Liver (tissue), 9 donors: ENCODE measurements around the gene RNFT2. TPM values are rescaled to one million over a fixed set of nuclear protein-coding genes. Genes with fewer than 3 reads are reported as not detected.

Experiments used
- DNase-seq: peaks from one replicate; pipeline ENCODE4 v3.0.0-alpha.2; 2017; ENCODE audit warnings: low spot score
- H3K27ac ChIP-seq, 2 donors: one replicate each; pipeline ENCODE4 v1.7.0; 2013; ENCODE audit warnings: inconsistent platforms in 2 of 2, low read length in 2 of 2, control low read depth in 1 of 2, low read depth in 1 of 2, mild to moderate bottlenecking in 1 of 2
- H3K27me3 ChIP-seq, 4 donors: one replicate each; pipeline versions ENCODE4 v1.6.1 to v1.7.0; 2013; ENCODE audit warnings: low read length in 3 of 4, inconsistent platforms in 1 of 4, mild to moderate bottlenecking in 1 of 4, moderate library complexity in 1 of 4; ENCODE audit not compliant: control insufficient read depth in 4 of 4, insufficient read depth in 4 of 4
- H3K36me3 ChIP-seq, 4 donors: one replicate each; pipeline versions ENCODE4 v1.6.1 to v1.7.0; 2013; ENCODE audit warnings: low read length in 3 of 4, mild to moderate bottlenecking in 3 of 4, low read depth in 1 of 4, moderate library complexity in 1 of 4; ENCODE audit not compliant: control insufficient read depth in 4 of 4, insufficient read depth in 3 of 4
- H3K4me1 ChIP-seq, 4 donors: one replicate each; pipeline versions ENCODE4 v1.6.1 to v1.7.0; 2013; ENCODE audit warnings: low read length in 3 of 4, mild to moderate bottlenecking in 3 of 4, moderate library complexity in 1 of 4; ENCODE audit not compliant: control insufficient read depth in 4 of 4, insufficient read depth in 4 of 4
- H3K4me3 ChIP-seq, 3 donors: one replicate each; pipeline versions ENCODE4 v1.6.1 to v1.7.0; 2013; ENCODE audit warnings: low read length in 3 of 3, control low read depth in 1 of 3, low read depth in 1 of 3, mild to moderate bottlenecking in 1 of 3
- H3K9ac ChIP-seq, 2 donors: one replicate each; pipeline ENCODE4 v1.7.0; 2013; ENCODE audit warnings: low read length in 2 of 2, mild to moderate bottlenecking in 2 of 2, moderate library complexity in 2 of 2, control low read depth in 1 of 2, low read depth in 1 of 2
- H3K9me3 ChIP-seq, 4 donors: one replicate each; pipeline versions ENCODE4 v1.6.1 to v1.7.0; 2013; ENCODE audit warnings: low read length in 3 of 4; ENCODE audit not compliant: control insufficient read depth in 4 of 4
- CTCF ChIP-seq: fragments of 150-350 bp; IDR thresholded peaks from 2 replicates; pipeline ENCODE4 v1.5.1; 2017; ENCODE audit warnings: improper control_type of control experiment, low read depth, low read length; ENCODE audit not compliant: missing input control
- EGR1 ChIP-seq, 2 donors: IDR thresholded peaks; 2 replicates each; pipeline ENCODE4 v1.6.1; 2016 to 2018; ENCODE audit warnings: antibody characterized with exemption in 2 of 2, low read depth in 2 of 2
- FOXA1 ChIP-seq: IDR thresholded peaks from 2 replicates; pipeline ENCODE4 v1.6.1; 2016; ENCODE audit warnings: antibody characterized with exemption
- FOXA2 ChIP-seq: IDR thresholded peaks from 2 replicates; pipeline ENCODE4 v1.6.1; 2016; ENCODE audit warnings: antibody characterized with exemption
- GABPA ChIP-seq, 2 donors: IDR thresholded peaks in 1 of 2; conservative IDR thresholded peaks in 1 of 2; 2 replicates each; pipeline ENCODE4 v1.6.1; 2016; ENCODE audit warnings: antibody characterized with exemption in 2 of 2, mild to moderate bottlenecking in 1 of 2, moderate library complexity in 1 of 2
- HNF4A ChIP-seq, 2 donors: conservative IDR thresholded peaks; 2 replicates each; pipeline ENCODE4 v1.6.1; 2016; ENCODE audit warnings: antibody characterized with exemption in 2 of 2, mild to moderate bottlenecking in 2 of 2
- HNF4G ChIP-seq: IDR thresholded peaks from 2 replicates; pipeline ENCODE4 v1.6.1; 2016; ENCODE audit warnings: antibody characterized with exemption
- JUND ChIP-seq, 2 donors: IDR thresholded peaks; 2 replicates each; pipeline ENCODE4 v1.6.1; 2016; ENCODE audit warnings: antibody characterized with exemption in 2 of 2
- NR2F2 ChIP-seq: IDR thresholded peaks from 2 replicates; pipeline ENCODE4 v1.6.1; 2016; ENCODE audit warnings: antibody characterized with exemption
- RAD21 ChIP-seq, 2 donors: IDR thresholded peaks; 2 replicates each; pipeline ENCODE4 v1.6.1; 2016; ENCODE audit warnings: antibody characterized with exemption in 2 of 2, mild to moderate bottlenecking in 2 of 2
- RXRA ChIP-seq, 2 donors: IDR thresholded peaks; 2 replicates each; pipeline ENCODE4 v1.6.1; 2017 to 2018; ENCODE audit warnings: antibody characterized with exemption in 2 of 2, mild to moderate bottlenecking in 1 of 2
- SP1 ChIP-seq: IDR thresholded peaks from 2 replicates; pipeline ENCODE4 v1.6.1; 2018; ENCODE audit warnings: antibody characterized with exemption, mild to moderate bottlenecking
- TAF1 ChIP-seq: conservative IDR thresholded peaks from 2 replicates; pipeline ENCODE4 v1.6.1; 2016; ENCODE audit warnings: antibody characterized with exemption, mild to moderate bottlenecking
- YY1 ChIP-seq: IDR thresholded peaks from 2 replicates; pipeline ENCODE4 v1.6.1; 2016; ENCODE audit warnings: antibody characterized with exemption, mild to moderate bottlenecking
- WGBS: extraction: QIAGEN DNeasy Blood & Tissue Kit; methylation state at CpG from one replicate; pipeline ENCODE4 v1.1.7; 2013; 5-methylcytosine and 5-hydroxymethylcytosine counted together
- polyA plus RNA-seq, 2 donors: library from polyadenylated mRNA; stranded (reverse) in 1 of 2; unstranded in 1 of 2; fragments of 200-250 nt in 1 of 2; fragments of >200 nt in 1 of 2; fragmentation: Nextera tagmentation in 1 of 2; extraction: Ambion mirVana in 1 of 2; gene quantifications; one replicate each; pipeline versions ENCODE4 v1.2.1 to v1.2.3, GENCODE V29; 2013 to 2015
- total RNA-seq, 2 donors: library from RNA; depleted of rRNA; stranded (reverse); fragments of >200 nt; gene quantifications; one replicate each; pipeline ENCODE4 v1.2.3, GENCODE V29; 2014
- TF ChIP-seq, protein P1 (sequence below): IDR thresholded peaks from 2 replicates; pipeline ENCODE4 v1.6.1; 2016; ENCODE audit warnings: antibody characterized with exemption, mild to moderate bottlenecking
- TF ChIP-seq, protein P2 (sequence below): IDR thresholded peaks from 2 replicates; pipeline ENCODE4 v1.6.1; 2016; ENCODE audit warnings: antibody characterized with exemption
- TF ChIP-seq, protein P3 (sequence below): IDR thresholded peaks from 2 replicates; pipeline ENCODE4 v1.6.1; 2016; ENCODE audit warnings: antibody characterized with exemption
- donor health status: healthy.
- donor health status: healthy.
- donor health status: healthy.
- donor health status: healthy.
- donor health status: healthy.

Gene RNFT2
- total and polyA plus RNA-seq, 4 donors: 0.13 to 1.4 (median 0.19) TPM

GRCh38 chr12:116689521-116689920 lies 48.6 kb upstream of the RNFT2 start:
- H3K27ac ChIP-seq: no peak overlapping the region
- 84% methylated on average over 5 of the region's 5 CpGs for WGBS
- H3K4me1 ChIP-seq: peaks cover 0 to 18% (median 15%) of the 10 kb centered on the region in 4 donors
- TF ChIP-seq, protein P1, sequence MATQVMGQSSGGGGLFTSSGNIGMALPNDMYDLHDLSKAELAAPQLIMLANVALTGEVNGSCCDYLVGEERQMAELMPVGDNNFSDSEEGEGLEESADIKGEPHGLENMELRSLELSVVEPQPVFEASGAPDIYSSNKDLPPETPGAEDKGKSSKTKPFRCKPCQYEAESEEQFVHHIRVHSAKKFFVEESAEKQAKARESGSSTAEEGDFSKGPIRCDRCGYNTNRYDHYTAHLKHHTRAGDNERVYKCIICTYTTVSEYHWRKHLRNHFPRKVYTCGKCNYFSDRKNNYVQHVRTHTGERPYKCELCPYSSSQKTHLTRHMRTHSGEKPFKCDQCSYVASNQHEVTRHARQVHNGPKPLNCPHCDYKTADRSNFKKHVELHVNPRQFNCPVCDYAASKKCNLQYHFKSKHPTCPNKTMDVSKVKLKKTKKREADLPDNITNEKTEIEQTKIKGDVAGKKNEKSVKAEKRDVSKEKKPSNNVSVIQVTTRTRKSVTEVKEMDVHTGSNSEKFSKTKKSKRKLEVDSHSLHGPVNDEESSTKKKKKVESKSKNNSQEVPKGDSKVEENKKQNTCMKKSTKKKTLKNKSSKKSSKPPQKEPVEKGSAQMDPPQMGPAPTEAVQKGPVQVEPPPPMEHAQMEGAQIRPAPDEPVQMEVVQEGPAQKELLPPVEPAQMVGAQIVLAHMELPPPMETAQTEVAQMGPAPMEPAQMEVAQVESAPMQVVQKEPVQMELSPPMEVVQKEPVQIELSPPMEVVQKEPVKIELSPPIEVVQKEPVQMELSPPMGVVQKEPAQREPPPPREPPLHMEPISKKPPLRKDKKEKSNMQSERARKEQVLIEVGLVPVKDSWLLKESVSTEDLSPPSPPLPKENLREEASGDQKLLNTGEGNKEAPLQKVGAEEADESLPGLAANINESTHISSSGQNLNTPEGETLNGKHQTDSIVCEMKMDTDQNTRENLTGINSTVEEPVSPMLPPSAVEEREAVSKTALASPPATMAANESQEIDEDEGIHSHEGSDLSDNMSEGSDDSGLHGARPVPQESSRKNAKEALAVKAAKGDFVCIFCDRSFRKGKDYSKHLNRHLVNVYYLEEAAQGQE: no peak
- TF ChIP-seq EGR1 (IDR thresholded peaks at IDR 0.05; ENCODE audit: low read depth in 2 of 2) (no peak), HNF4A (conservative IDR thresholded peaks at IDR 0.05) (no peak), JUND (IDR thresholded peaks at IDR 0.05) (no peak), TAF1 (no peak), CTCF (no peak), RAD21 (IDR thresholded peaks at IDR 0.05) (no peak), SP1 (no peak), HNF4G (no peak), YY1 (no peak), FOXA1 (no peak), GABPA (IDR thresholded peaks at IDR 0.05 in 1 of 2, conservative IDR thresholded peaks at IDR 0.05 in 1 of 2) (no peak), RXRA (IDR thresholded peaks at IDR 0.05) (no peak)
- TF ChIP-seq, protein P2, sequence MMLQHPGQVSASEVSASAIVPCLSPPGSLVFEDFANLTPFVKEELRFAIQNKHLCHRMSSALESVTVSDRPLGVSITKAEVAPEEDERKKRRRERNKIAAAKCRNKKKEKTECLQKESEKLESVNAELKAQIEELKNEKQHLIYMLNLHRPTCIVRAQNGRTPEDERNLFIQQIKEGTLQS: no peak
- TF ChIP-seq, protein P3, sequence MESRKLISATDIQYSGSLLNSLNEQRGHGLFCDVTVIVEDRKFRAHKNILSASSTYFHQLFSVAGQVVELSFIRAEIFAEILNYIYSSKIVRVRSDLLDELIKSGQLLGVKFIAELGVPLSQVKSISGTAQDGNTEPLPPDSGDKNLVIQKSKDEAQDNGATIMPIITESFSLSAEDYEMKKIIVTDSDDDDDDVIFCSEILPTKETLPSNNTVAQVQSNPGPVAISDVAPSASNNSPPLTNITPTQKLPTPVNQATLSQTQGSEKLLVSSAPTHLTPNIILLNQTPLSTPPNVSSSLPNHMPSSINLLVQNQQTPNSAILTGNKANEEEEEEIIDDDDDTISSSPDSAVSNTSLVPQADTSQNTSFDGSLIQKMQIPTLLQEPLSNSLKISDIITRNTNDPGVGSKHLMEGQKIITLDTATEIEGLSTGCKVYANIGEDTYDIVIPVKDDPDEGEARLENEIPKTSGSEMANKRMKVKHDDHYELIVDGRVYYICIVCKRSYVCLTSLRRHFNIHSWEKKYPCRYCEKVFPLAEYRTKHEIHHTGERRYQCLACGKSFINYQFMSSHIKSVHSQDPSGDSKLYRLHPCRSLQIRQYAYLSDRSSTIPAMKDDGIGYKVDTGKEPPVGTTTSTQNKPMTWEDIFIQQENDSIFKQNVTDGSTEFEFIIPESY: no peak
- H3K9me3 ChIP-seq: no peaks in the 10 kb centered on the region
- no peak for DNase-seq
- H3K9ac ChIP-seq: no peak overlapping the region
- no peak overlapping the region for H3K4me3 ChIP-seq
- H3K36me3 ChIP-seq: no peaks in the 10 kb centered on the region
- no peaks in the 10 kb centered on the region for H3K27me3 ChIP-seq

GRCh38 chr12:116689979-116690744 lies 48.0 kb upstream of the RNFT2 start:
- 86% methylated on average over 8 of the region's 8 CpGs for WGBS
- no peak for DNase-seq
- TF ChIP-seq JUND (IDR thresholded peaks at IDR 0.05) (no peak), GABPA (IDR thresholded peaks at IDR 0.05 in 1 of 2, conservative IDR thresholded peaks at IDR 0.05 in 1 of 2) (no peak), FOXA2 (no peak), SP1 (no peak), NR2F2 (no peak), RAD21 (IDR thresholded peaks at IDR 0.05) (no peak), EGR1 (IDR thresholded peaks at IDR 0.05; ENCODE audit: low read depth in 2 of 2) (no peak), YY1 (no peak), HNF4G (no peak), RXRA (IDR thresholded peaks at IDR 0.05) (no peak), FOXA1 (no peak)
- TF ChIP-seq, protein P3: no peak
- TF ChIP-seq, protein P1: no peak

More at GRCh38 chr12:116689979-116690744, 48.0 kb upstream of the RNFT2 start:
- no peak overlapping the region for H3K9ac ChIP-seq
- no peaks in the 10 kb centered on the region for H3K9me3 ChIP-seq
- no peak overlapping the region for H3K27ac ChIP-seq
- H3K27me3 ChIP-seq: no peaks in the 10 kb centered on the region
- no peaks in the 10 kb centered on the region for H3K36me3 ChIP-seq
- H3K4me1 ChIP-seq: peaks cover 0 to 22% (median 15%) of the 10 kb centered on the region in 4 donors
- H3K4me3 ChIP-seq: no peak overlapping the region
